Prostate gland (tissue), 2 donors: ENCODE data around the gene ACSL1.

Source experiments
- POLR2A ChIP-seq: fragments of 450-650 bp; IDR thresholded peaks from one replicate; pipeline ENCODE4 v1.6.1; 2016; ENCODE audit warnings: antibody characterized with exemption, mild to moderate bottlenecking
- TF ChIP-seq, protein P1 (sequence below), 4 experiments: fragments of 200-600 bp in 2 of 4; fragments of 450-650 bp in 2 of 4; sonication (generic) in 2 of 4; IDR thresholded peaks; 1 replicate in 3 of 4; 2 replicates in 1 of 4; pipeline ENCODE4 v1.5.1; 2016 to 2019; ENCODE audit warnings: antibody characterized with exemption in 4 of 4, mild to moderate bottlenecking in 2 of 4, moderate library complexity in 2 of 4

DNA sequence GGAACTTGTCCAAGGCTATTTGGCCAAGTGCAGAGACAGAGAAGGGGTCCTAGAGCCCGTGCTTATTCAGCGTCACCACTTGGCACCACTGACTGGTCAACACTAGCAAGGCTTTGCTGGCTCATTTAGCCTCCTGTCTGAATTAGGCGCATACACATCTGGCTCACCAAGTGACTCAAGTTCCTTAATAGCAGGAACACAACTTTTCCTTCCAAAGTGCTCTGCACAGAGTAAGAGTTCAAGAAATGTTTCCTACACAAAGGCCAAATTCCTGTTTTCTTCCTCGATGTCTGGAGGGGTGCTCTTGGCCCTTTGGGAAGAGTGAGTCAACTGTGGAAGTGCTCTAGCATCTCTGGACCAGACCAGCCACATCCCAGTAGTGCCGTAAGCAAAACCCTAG is 65.1 kb downstream of the ACSL1 start:
- TF ChIP-seq POLR2A = no peak
- TF ChIP-seq, protein P1, sequence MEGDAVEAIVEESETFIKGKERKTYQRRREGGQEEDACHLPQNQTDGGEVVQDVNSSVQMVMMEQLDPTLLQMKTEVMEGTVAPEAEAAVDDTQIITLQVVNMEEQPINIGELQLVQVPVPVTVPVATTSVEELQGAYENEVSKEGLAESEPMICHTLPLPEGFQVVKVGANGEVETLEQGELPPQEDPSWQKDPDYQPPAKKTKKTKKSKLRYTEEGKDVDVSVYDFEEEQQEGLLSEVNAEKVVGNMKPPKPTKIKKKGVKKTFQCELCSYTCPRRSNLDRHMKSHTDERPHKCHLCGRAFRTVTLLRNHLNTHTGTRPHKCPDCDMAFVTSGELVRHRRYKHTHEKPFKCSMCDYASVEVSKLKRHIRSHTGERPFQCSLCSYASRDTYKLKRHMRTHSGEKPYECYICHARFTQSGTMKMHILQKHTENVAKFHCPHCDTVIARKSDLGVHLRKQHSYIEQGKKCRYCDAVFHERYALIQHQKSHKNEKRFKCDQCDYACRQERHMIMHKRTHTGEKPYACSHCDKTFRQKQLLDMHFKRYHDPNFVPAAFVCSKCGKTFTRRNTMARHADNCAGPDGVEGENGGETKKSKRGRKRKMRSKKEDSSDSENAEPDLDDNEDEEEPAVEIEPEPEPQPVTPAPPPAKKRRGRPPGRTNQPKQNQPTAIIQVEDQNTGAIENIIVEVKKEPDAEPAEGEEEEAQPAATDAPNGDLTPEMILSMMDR (IDR thresholded peaks at IDR 0.05) = no peak
